CD4-positive, CD25-positive, alpha-beta regulatory T cell (primary cell): Measurements from ENCODE around the gene RAPGEF6. TPM values are rescaled to one million over a fixed set of nuclear protein-coding genes. Genes with fewer than 3 reads are reported as not detected.

Experiments
- ATAC-seq, 2 donors: fragments of 150-1000 bp; cut with Tn5 transposase; one replicate each; pipeline ENCODE4 v1.10.0; 2021; ENCODE audit warnings: low read depth in 2 of 2, moderate number of reproducible peaks in 2 of 2, moderate library complexity in 1 of 2
- DNase-seq, 3 donors: peaks; one replicate each; pipeline versions ENCODE4 v3.0.0 to v3.0.0-alpha.2; 2012 to 2022; ENCODE audit warnings: mixed read lengths in 1 of 3
- H3K27ac ChIP-seq: one replicate; pipeline ENCODE4 v1.7.0; 2013; ENCODE audit warnings: mild to moderate bottlenecking, low read length; ENCODE audit not compliant: insufficient read depth, poor library complexity, severe bottlenecking
- H3K27me3 ChIP-seq: one replicate; pipeline ENCODE4 v1.7.0; 2013; ENCODE audit warnings: low read length; ENCODE audit not compliant: control insufficient read depth, insufficient read depth
- H3K36me3 ChIP-seq: one replicate; pipeline ENCODE4 v1.7.0; 2013; ENCODE audit warnings: mild to moderate bottlenecking, low read length, moderate library complexity; ENCODE audit not compliant: control insufficient read depth, insufficient read depth
- H3K4me1 ChIP-seq: 2 replicates; pipeline ENCODE4 v1.7.0; 2013; ENCODE audit warnings: mild to moderate bottlenecking, low read length; ENCODE audit not compliant: insufficient read depth, control insufficient read depth, poor library complexity, severe bottlenecking
- H3K4me3 ChIP-seq: one replicate; pipeline ENCODE4 v1.7.0; 2013; ENCODE audit warnings: low read depth, mild to moderate bottlenecking, low read length, moderate library complexity
- H3K9me3 ChIP-seq, 2 experiments: 1 replicate in 1 of 2; 2 replicates in 1 of 2; pipeline ENCODE4 v1.7.0; 2013; ENCODE audit warnings: low read length in 2 of 2, mild to moderate bottlenecking in 1 of 2, moderate library complexity in 1 of 2; ENCODE audit not compliant: control insufficient read depth in 2 of 2
- H3K27ac Mint-ChIP-seq, 3 donors: one replicate each; pipeline ENCODE4 v1.8.0; 2020 to 2022; ENCODE audit warnings: mild to moderate bottlenecking in 3 of 3, mixed read lengths in 3 of 3, moderate library complexity in 2 of 3
- H3K27me3 Mint-ChIP-seq: one replicate; pipeline ENCODE4 v1.8.0; 2022; ENCODE audit warnings: mild to moderate bottlenecking, mixed read lengths
- H3K36me3 Mint-ChIP-seq: one replicate; pipeline ENCODE4 v1.8.0; 2020; ENCODE audit warnings: mixed read lengths
- H3K4me1 Mint-ChIP-seq, 4 donors: one replicate each; pipeline ENCODE4 v1.8.0; 2020 to 2022; ENCODE audit warnings: mixed read lengths in 4 of 4, mild to moderate bottlenecking in 1 of 4
- H3K4me3 Mint-ChIP-seq, 4 donors: one replicate each; pipeline ENCODE4 v1.8.0; 2020 to 2022; ENCODE audit warnings: mild to moderate bottlenecking in 4 of 4, mixed read lengths in 4 of 4, moderate library complexity in 3 of 4
- H3K9me3 Mint-ChIP-seq, 7 donors: one replicate each; pipeline ENCODE4 v1.8.0; 2020 to 2022; ENCODE audit warnings: mixed read lengths in 7 of 7, mild to moderate bottlenecking in 3 of 7, moderate library complexity in 2 of 7
- polyA plus RNA-seq, 4 donors: library from polyadenylated mRNA; unstranded; fragments of 300-500 nt; fragmentation: Illumina TruSeq; gene quantifications; one replicate each; pipeline ENCODE4 v1.2.3, GENCODE V29; 2021
- total RNA-seq: library from RNA; stranded (reverse); gene quantifications from one replicate; pipeline ENCODE4 v1.2.3, GENCODE V29; 2022

Gene RAPGEF6
- total and polyA plus RNA-seq, 5 donors from 2014 or later, result 24.4 to 66.6 (median 34.1) TPM

GRCh38 chr5:131581702-131582101 lies 53.3 kb downstream of the RAPGEF6 start:
- no peak for DNase-seq
- H3K9me3 ChIP-seq, result no peaks in the 10 kb centered on the region
- H3K4me3 ChIP-seq, result no peak overlapping the region
- H3K4me1 Mint-ChIP-seq, result peaks cover 32 to 74% (median 50%) of the 10 kb centered on the region in 4 donors
- peak overlapping the region in 2 of 3 donors; percentile 52 to 75 for H3K27ac Mint-ChIP-seq
- peaks cover 37% of the 10 kb centered on the region for H3K36me3 Mint-ChIP-seq
- no peak for ATAC-seq
- no peak overlapping the region for H3K4me3 Mint-ChIP-seq
- H3K27me3 ChIP-seq, result no peaks in the 10 kb centered on the region
- peaks cover 8% of the 10 kb centered on the region for H3K36me3 ChIP-seq
- peaks cover 5% of the 10 kb centered on the region for H3K4me1 ChIP-seq
- peaks cover 0 to 2% (median 0%) of the 10 kb centered on the region in 7 donors for H3K9me3 Mint-ChIP-seq
- H3K27ac ChIP-seq, result no peak overlapping the region
- H3K27me3 Mint-ChIP-seq, result no peaks in the 10 kb centered on the region

- H3K27ac Mint-ChIP-seq, result peak overlapping the region in 2 of 3 donors; percentile 16 to 75
- peaks cover 4% of the 10 kb centered on the region for H3K4me1 ChIP-seq
Measured at GRCh38 chr5:131579917-131580671, 54.9 kb downstream of the RAPGEF6 start.

GRCh38 chr5:131575660-131576227 lies 59.3 kb downstream of the RAPGEF6 start:
- H3K9me3 ChIP-seq, result no peaks in the 10 kb centered on the region
- H3K27me3 Mint-ChIP-seq, result no peaks in the 10 kb centered on the region
- no peak for ATAC-seq
- H3K9me3 Mint-ChIP-seq, result peaks cover 0 to 5% (median 0%) of the 10 kb centered on the region in 7 donors
- no peak overlapping the region for H3K4me3 ChIP-seq
- no peaks in the 10 kb centered on the region for H3K27me3 ChIP-seq
- H3K36me3 ChIP-seq, result peaks cover 6% of the 10 kb centered on the region
- no peaks in the 10 kb centered on the region for H3K4me1 ChIP-seq
- H3K27ac Mint-ChIP-seq, result no peak overlapping the region
- H3K27ac ChIP-seq, result no peak overlapping the region
- no peak overlapping the region for H3K4me3 Mint-ChIP-seq
- DNase-seq, result no peak
- peaks cover 16 to 54% (median 24%) of the 10 kb centered on the region in 4 donors for H3K4me1 Mint-ChIP-seq
- peaks cover 34% of the 10 kb centered on the region for H3K36me3 Mint-ChIP-seq

More at GRCh38 chr5:131579917-131580671, 54.9 kb downstream of the RAPGEF6 start:
- no peaks in the 10 kb centered on the region for H3K9me3 ChIP-seq
- DNase-seq (no peak), ATAC-seq (no peak)
- H3K4me3 ChIP-seq, result no peak overlapping the region
- H3K27me3 ChIP-seq, result no peaks in the 10 kb centered on the region
- H3K27ac ChIP-seq, result no peak overlapping the region
- H3K9me3 Mint-ChIP-seq, result peaks cover 0 to 2% (median 0%) of the 10 kb centered on the region in 7 donors
- peaks cover 8% of the 10 kb centered on the region for H3K36me3 ChIP-seq
- H3K4me1 Mint-ChIP-seq, result peaks cover 30 to 65% (median 45%) of the 10 kb centered on the region in 4 donors
- no peaks in the 10 kb centered on the region for H3K27me3 Mint-ChIP-seq
- H3K4me3 Mint-ChIP-seq, result no peak overlapping the region
- H3K36me3 Mint-ChIP-seq, result peaks cover 31% of the 10 kb centered on the region

GRCh38 chr5:131571669-131572168 lies 63.3 kb downstream of the RAPGEF6 start:
- Mint-ChIP-seq H3K36me3 (peaks cover 17% of the 10 kb centered on the region), H3K4me3 (no peak overlapping the region), H3K27me3 (no peaks in the 10 kb centered on the region), H3K4me1 (peaks cover 25 to 56% (median 30%) of the 10 kb centered on the region in 4 donors), H3K27ac (peak overlapping the region in 1 of 3 donors; percentile 38), H3K9me3 (peaks cover 0 to 3% (median 0%) of the 10 kb centered on the region in 7 donors)
- DNase-seq (no peak), ATAC-seq (no peak)
- no peak overlapping the region for H3K27ac ChIP-seq
- H3K27me3 ChIP-seq, result no peaks in the 10 kb centered on the region
- peaks cover 4% of the 10 kb centered on the region for H3K36me3 ChIP-seq
- H3K4me3 ChIP-seq, result no peak overlapping the region
- no peaks in the 10 kb centered on the region for H3K4me1 ChIP-seq
- H3K9me3 ChIP-seq, result no peaks in the 10 kb centered on the region

- no peak for DNase-seq
- H3K27ac Mint-ChIP-seq, result peak overlapping the region in 1 of 3 donors; percentile 33
Measured at GRCh38 chr5:131570757-131571156, 64.3 kb downstream of the RAPGEF6 start.

GRCh38 chr5:131564229-131564652 lies 70.8 kb downstream of the RAPGEF6 start:
- H3K4me3 ChIP-seq, result no peak overlapping the region
- Mint-ChIP-seq H3K27me3 (no peaks in the 10 kb centered on the region), H3K36me3 (peaks cover 11% of the 10 kb centered on the region), H3K27ac (peak overlapping the region; percentile 2 to 84 (median 2)), H3K4me1 (peaks cover 27 to 56% (median 39%) of the 10 kb centered on the region in 4 donors), H3K9me3 (no peaks in the 10 kb centered on the region), H3K4me3 (no peak overlapping the region)
- H3K27ac ChIP-seq, result no peak overlapping the region
- no peaks in the 10 kb centered on the region for H3K4me1 ChIP-seq
- no peaks in the 10 kb centered on the region for H3K9me3 ChIP-seq
- ATAC-seq (no peak), DNase-seq (no peak)
- H3K27me3 ChIP-seq, result no peaks in the 10 kb centered on the region
- peaks cover 5% of the 10 kb centered on the region for H3K36me3 ChIP-seq

More at GRCh38 chr5:131570757-131571156, 64.3 kb downstream of the RAPGEF6 start:
- Histone ChIP-seq H3K36me3 (peaks cover 4% of the 10 kb centered on the region), H3K9me3 (no peaks in the 10 kb centered on the region), H3K27me3 (no peaks in the 10 kb centered on the region), H3K27ac (no peak overlapping the region), H3K4me3 (no peak overlapping the region), H3K4me1 (no peaks in the 10 kb centered on the region)
- ATAC-seq, result no peak
- H3K27me3 Mint-ChIP-seq, result no peaks in the 10 kb centered on the region
- no peak overlapping the region for H3K4me3 Mint-ChIP-seq
- peaks cover 17% of the 10 kb centered on the region for H3K36me3 Mint-ChIP-seq
- peaks cover 0 to 3% (median 0%) of the 10 kb centered on the region in 7 donors for H3K9me3 Mint-ChIP-seq
- H3K4me1 Mint-ChIP-seq, result peaks cover 25 to 59% (median 30%) of the 10 kb centered on the region in 4 donors

- H3K9me3 Mint-ChIP-seq, result no peaks in the 10 kb centered on the region
- peak overlapping the region in 2 of 3 donors; percentile 2 to 84 for H3K27ac Mint-ChIP-seq
- Histone ChIP-seq H3K9me3 (no peaks in the 10 kb centered on the region), H3K27me3 (no peaks in the 10 kb centered on the region), H3K27ac (no peak overlapping the region), H3K4me1 (no peaks in the 10 kb centered on the region), H3K4me3 (no peak overlapping the region), H3K36me3 (peaks cover 4% of the 10 kb centered on the region)
- DNase-seq (no peak), ATAC-seq (no peak)
- H3K4me1 Mint-ChIP-seq, result peaks cover 24 to 52% (median 35%) of the 10 kb centered on the region in 4 donors
- H3K27me3 Mint-ChIP-seq, result no peaks in the 10 kb centered on the region
- H3K4me3 Mint-ChIP-seq, result peak overlapping the region in 1 of 4 donors; percentile 29
- H3K36me3 Mint-ChIP-seq, result peaks cover 10% of the 10 kb centered on the region
Measured at GRCh38 chr5:131563434-131564228, 71.4 kb downstream of the RAPGEF6 start.
